Calu3 (cell line): ENCODE measurements around the gene RBM47. TPM values are rescaled to one million over a fixed set of nuclear protein-coding genes. Genes with fewer than 3 reads are reported as not detected.
"Not testable (repeated sequence)": the region's sequence is repeated elsewhere in the genome, so short reads cannot be mapped to it uniquely, and the experiment has no call there.

ENCODE experiments used
- BruUV-seq: library from RNA; stranded (reverse); fragments of 400-500 nt; replicated peaks from 2 replicates; lab custom pipeline; 2021; lab: Mats Ljungman, UMichigan
- CTCF ChIA-PET: fragments of 300-600 bp; sonication (Branson Sonifier 250); formaldehyde crosslinking; loops from one replicate; lab custom pipeline; 2022; ENCODE audit warnings: antibody characterized with exemption; lab: Charles Lee
- DNase-seq: peaks from one replicate; pipeline ENCODE4 v3.0.0; 2022
- H3K27ac Mint-ChIP-seq: one replicate; pipeline ENCODE4 v1.8.0; 2022; ENCODE audit warnings: mixed read lengths; ENCODE audit not compliant: unreplicated experiment
- H3K27me3 Mint-ChIP-seq: one replicate; pipeline ENCODE4 v1.8.0; 2022; ENCODE audit warnings: mixed read lengths; ENCODE audit not compliant: unreplicated experiment
- H3K36me3 Mint-ChIP-seq: one replicate; pipeline ENCODE4 v1.8.0; 2022; ENCODE audit warnings: mild to moderate bottlenecking, moderate library complexity, mixed read lengths; ENCODE audit not compliant: insufficient read depth, unreplicated experiment
- H3K4me1 Mint-ChIP-seq: one replicate; pipeline ENCODE4 v1.8.0; 2022; ENCODE audit warnings: mild to moderate bottlenecking, low read depth, mixed read lengths; ENCODE audit not compliant: unreplicated experiment
- H3K4me3 Mint-ChIP-seq: one replicate; pipeline ENCODE4 v1.8.0; 2022; ENCODE audit warnings: mild to moderate bottlenecking, low read depth, moderate library complexity, mixed read lengths; ENCODE audit not compliant: unreplicated experiment
- H3K9me3 Mint-ChIP-seq: one replicate; pipeline ENCODE4 v1.8.0; 2022; ENCODE audit warnings: low read depth, mixed read lengths; ENCODE audit not compliant: unreplicated experiment
- intact Hi-C: fragments of 100-400 bp; cut with micrococcal nuclease; formaldehyde crosslinking; loops from one replicate; pipeline ENCODE4 v1.10.0; 2022; ENCODE audit not compliant: unreplicated experiment
- total RNA-seq: library from RNA; stranded (reverse); gene quantifications from 2 replicates; pipeline ENCODE4 v1.2.3, GENCODE V29; 2022
- TF ChIP-seq, protein P1 (sequence below): fragments of 200-600 bp; IDR thresholded peaks from one replicate; pipeline ENCODE4 v1.8.0; 2022; ENCODE audit warnings: antibody characterized with exemption; ENCODE audit not compliant: unreplicated experiment

The RBM47 gene
- total RNA-seq, 1 experiment from 2014 or later: 86.6 TPM

DNA sequence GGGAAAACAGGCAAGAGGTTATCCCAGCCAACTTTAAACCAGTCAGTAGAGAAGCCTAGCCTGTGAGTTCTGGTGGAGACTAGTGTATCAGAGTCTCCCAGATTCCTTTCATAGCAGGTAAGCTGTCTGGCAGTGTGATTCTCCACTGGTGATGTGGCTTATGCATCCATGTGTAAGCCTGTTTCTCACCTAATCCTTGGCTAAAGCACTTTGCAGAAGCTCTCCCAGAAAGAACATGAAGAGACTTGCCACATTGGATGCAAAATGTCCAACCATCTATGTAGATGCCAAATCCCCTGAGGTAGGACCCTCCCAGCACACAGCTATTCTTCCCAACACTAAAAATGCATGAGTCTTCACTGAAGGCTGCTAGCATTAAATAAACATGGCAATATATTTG, 182.8 kb downstream of the RBM47 start:
- TF ChIP-seq, protein P1, sequence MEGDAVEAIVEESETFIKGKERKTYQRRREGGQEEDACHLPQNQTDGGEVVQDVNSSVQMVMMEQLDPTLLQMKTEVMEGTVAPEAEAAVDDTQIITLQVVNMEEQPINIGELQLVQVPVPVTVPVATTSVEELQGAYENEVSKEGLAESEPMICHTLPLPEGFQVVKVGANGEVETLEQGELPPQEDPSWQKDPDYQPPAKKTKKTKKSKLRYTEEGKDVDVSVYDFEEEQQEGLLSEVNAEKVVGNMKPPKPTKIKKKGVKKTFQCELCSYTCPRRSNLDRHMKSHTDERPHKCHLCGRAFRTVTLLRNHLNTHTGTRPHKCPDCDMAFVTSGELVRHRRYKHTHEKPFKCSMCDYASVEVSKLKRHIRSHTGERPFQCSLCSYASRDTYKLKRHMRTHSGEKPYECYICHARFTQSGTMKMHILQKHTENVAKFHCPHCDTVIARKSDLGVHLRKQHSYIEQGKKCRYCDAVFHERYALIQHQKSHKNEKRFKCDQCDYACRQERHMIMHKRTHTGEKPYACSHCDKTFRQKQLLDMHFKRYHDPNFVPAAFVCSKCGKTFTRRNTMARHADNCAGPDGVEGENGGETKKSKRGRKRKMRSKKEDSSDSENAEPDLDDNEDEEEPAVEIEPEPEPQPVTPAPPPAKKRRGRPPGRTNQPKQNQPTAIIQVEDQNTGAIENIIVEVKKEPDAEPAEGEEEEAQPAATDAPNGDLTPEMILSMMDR: no peak
- Mint-ChIP-seq H3K36me3 (peaks cover 29% of the 10 kb centered on the region), H3K4me1 (peaks cover 21% of the 10 kb centered on the region), H3K27ac (no peak overlapping the region), H3K9me3 (no peaks in the 10 kb centered on the region), H3K27me3 (no peaks in the 10 kb centered on the region), H3K4me3 (no peak overlapping the region)
- no TSS peak for BruUV-seq
- intact Hi-C loops: no loop called here
- CTCF ChIA-PET: interaction anchor here (0.6 to 0.7 kb wide), 3 partner anchors 45 to 176 kb away, joined by 3 to 6 read pairs (median 4); no protein-coding TSS in a partner anchor
- no peak for DNase-seq

DNA sequence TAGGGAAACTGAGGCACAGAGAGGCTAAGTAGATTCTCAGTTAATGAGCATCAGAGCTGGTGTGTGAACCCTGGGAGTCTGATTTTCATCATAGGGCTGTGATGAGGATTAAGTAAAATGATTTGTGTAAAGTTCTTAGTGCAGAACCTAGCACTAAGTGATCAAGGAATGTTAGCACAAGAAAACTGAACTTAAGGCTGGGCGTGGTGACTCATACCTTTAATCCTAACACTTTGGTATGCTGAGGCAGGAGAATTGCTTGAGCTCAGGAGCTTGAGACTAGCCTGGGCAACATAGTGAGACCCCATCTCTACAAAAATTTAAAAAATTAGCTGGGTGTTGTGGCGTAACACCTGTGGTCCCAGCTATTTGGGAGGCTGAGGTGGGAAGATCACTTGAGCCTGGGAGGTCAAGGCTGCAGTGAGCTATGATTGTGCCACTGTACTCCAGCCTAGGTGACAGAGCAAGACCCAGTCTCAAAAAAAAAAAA, 183.4 kb downstream of the RBM47 start:
- H3K27ac Mint-ChIP-seq, BruUV-seq, H3K27me3 Mint-ChIP-seq: not testable (repeated sequence)

DNA sequence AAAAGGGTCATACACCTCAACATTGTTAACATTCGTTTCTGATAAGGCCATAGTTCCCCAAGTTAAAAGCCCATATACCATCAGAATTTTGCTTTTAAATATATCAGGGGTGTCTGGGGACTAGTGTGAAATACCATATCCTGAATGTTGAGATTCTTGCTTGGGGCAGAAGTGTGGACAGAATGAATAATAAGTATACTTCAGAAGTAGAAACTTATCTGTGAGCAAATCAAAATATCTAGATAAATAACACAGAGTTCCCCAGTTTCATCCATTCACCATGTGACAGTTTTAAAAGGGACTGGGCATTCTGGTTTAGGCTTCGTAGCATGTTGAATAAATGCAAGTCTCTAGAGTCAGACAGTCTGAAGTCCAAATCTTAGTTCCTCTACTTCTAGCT, 184.0 kb downstream of the RBM47 start:
- TF ChIP-seq, protein P1: no peak
- peaks cover 17% of the 10 kb centered on the region for H3K36me3 Mint-ChIP-seq
- DNase-seq: no peak
- BruUV-seq: no TSS peak
- H3K9me3 Mint-ChIP-seq: no peaks in the 10 kb centered on the region
- intact Hi-C loops: no loop called here
- H3K27me3 Mint-ChIP-seq: no peaks in the 10 kb centered on the region
- no peak overlapping the region for H3K4me3 Mint-ChIP-seq
- peaks cover 15% of the 10 kb centered on the region for H3K4me1 Mint-ChIP-seq
- CTCF ChIA-PET: no interaction called here
- H3K27ac Mint-ChIP-seq: no peak overlapping the region

More for the DNA sequence above, 183.4 kb downstream of the RBM47 start:
- CTCF ChIA-PET: interaction anchor here (0.6 to 0.7 kb wide), 3 partner anchors 104 to 176 kb away, joined by 4 to 7 read pairs (median 6); no protein-coding TSS in a partner anchor
- Mint-ChIP-seq H3K4me1 (peaks cover 16% of the 10 kb centered on the region), H3K36me3 (peaks cover 24% of the 10 kb centered on the region)
- H3K9me3 Mint-ChIP-seq, intact Hi-C loops, DNase-seq, H3K4me3 Mint-ChIP-seq: not testable (repeated sequence)

DNA sequence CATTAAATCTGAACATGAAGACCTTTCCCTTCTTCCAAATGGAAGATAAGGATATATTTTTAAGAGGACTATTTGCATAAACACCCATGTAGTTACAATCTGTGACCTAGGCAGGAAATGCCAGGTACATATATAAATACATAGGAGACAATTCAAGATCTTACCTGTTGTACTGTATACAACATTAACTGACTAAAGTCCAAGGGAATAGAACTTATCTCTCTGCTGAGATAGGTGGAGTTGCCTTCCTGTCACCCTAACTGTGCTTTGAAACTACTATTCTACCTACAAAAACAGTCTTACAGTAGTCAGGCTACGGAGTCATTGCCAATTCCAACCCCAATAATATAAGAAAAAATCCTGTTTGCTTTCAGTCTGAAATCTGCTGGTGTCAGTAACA, 188.2 kb downstream of the RBM47 start:
- Mint-ChIP-seq H3K27ac (no peak overlapping the region), H3K9me3 (no peaks in the 10 kb centered on the region), H3K27me3 (no peaks in the 10 kb centered on the region)

DNA sequence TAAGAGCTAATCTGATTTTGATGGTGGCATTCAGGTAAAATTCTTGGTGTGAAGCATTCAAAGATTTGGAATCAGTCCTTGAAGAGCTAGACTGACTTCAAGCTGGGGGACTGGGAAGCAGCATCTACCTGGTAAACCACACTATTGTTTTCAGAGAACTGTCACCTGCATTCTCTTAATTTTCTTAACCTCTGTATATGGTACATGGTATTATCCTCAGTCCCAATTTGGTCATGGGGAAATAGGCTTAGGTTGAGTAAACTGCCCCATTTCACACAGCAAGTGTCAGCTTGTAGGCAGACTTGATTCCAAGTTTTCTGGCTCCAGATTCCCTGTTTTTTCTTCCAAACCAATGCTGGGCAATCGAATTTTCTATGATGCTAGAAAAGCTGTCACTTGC, 190.1 kb downstream of the RBM47 start:
- Mint-ChIP-seq H3K36me3 (peaks cover 14% of the 10 kb centered on the region), H3K4me3 (no peak overlapping the region), H3K4me1 (no peaks in the 10 kb centered on the region), H3K27ac (no peak overlapping the region), H3K9me3 (no peaks in the 10 kb centered on the region), H3K27me3 (no peaks in the 10 kb centered on the region)
- TF ChIP-seq, protein P1: no peak
- intact Hi-C loops: no loop called here
- no peak for DNase-seq
- no TSS peak for BruUV-seq
- CTCF ChIA-PET: no interaction called here

More for the DNA sequence above, 188.2 kb downstream of the RBM47 start:
- CTCF ChIA-PET: no interaction called here
- TF ChIP-seq, protein P1: no peak
- Mint-ChIP-seq H3K4me1 (no peaks in the 10 kb centered on the region), H3K36me3 (peaks cover 6% of the 10 kb centered on the region), H3K4me3 (no peak overlapping the region)
- DNase-seq: no peak
- no TSS peak for BruUV-seq
- intact Hi-C loops: no loop called here
